GM21515 (cell line): ENCODE measurements around the gene SLC14A1.

ENCODE experiments used
- ATAC-seq: cut with Tn5 transposase; IDR thresholded peaks from one replicate; pipeline ENCODE4 v1.9.1; 2021; ENCODE audit not compliant: unreplicated experiment

The SLC14A1 gene

DNA sequence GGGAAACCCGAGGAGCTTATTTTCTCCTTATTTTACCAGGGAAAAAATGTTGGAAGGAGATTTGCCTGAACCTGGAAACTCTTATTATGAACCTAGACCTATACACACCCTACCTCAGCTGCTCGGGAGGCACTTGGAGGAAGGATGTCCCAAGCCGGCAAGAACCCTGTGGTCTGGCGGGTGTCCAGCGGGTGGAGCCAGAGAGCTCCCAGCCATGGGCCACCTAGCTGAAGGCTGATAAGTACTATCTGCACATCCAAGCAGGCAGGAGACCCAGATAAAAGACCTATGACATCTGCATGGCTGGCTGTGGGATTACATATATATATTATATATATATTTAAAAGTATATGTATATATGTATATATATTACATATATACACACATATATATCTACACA lies 1.1 kb upstream of the SLC14A1 start:
- peak; percentile 95 for ATAC-seq

DNA sequence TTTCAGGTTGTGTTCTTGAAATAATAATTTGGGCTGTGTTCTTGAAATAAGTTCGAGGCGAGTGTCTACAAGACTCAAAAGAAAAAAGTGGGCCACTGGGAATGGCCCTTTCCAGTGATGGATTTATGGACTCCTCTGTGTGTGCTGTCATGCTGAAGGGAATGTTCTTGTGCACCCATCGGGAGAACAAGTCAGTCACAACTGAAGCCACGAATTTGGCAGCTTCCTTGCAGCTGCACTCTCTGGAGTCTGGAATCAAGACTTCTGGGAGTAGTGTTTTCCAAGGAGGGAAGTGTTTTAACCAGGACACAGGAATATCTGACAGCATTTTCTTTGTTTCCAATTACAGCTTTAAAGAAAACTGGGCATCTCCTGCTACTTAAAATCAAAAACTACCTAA lies 620 bp downstream of the SLC14A1 start:
- ATAC-seq: no peak

DNA sequence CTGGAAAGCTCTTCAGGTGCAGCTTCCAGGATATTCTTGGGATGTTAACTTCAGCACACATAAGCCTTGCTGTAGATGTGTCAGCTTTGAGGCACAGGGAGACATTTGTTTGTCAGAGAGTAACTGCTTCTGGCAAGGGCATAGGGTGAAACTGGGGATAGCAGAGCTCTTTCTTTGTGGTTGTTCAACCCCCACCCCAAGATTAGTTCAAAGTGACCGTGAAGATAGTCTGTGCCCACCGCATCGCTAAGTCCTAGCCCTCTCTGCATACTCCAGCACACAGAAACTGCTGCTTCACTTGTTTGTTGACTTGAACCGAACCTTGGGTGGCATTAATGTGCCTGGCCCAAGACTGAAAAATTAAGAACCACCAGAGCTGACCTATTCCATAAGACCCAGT lies 1.4 kb downstream of the SLC14A1 start:
- no peak for ATAC-seq

DNA sequence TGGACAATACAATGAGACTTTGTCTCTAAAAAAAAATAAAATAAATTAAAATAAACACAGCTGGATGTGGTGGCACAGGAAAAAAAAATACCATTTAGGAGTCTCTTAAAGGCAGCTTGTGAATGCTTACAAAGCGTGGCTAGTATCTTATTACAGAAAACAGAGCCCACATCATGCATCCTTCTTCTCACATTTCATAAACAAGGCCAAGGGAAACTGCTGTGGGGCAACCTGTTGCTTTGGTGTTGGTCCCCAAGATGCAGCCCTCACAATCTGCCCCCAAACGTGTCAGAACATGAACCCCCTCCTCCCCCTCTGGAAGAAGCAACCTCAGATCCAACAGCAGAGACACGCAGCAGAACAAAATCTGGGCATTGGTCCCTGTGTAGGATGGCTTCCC lies 2.6 kb downstream of the SLC14A1 start:
- no peak for ATAC-seq

DNA sequence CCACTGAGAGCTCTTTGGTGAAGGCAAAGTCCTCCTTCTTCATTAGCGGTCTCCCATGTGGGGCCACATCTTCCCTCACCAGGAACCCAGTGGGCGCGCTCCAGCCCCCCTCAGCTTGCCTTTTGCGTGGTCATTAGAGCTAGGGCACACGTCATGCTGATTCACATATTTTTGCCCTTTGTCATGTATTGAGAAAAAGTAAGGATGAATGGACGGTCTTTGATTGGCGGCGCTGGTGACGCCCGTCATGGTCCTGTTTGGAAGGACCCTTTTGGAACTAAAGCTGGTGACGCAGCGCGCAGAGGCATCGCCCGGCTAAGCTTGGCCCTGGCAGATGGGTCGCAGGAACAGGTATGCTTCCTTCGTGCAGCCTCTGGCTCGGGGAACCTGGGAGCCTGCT lies 3.1 kb downstream of the SLC14A1 start:
- ATAC-seq: no peak

DNA sequence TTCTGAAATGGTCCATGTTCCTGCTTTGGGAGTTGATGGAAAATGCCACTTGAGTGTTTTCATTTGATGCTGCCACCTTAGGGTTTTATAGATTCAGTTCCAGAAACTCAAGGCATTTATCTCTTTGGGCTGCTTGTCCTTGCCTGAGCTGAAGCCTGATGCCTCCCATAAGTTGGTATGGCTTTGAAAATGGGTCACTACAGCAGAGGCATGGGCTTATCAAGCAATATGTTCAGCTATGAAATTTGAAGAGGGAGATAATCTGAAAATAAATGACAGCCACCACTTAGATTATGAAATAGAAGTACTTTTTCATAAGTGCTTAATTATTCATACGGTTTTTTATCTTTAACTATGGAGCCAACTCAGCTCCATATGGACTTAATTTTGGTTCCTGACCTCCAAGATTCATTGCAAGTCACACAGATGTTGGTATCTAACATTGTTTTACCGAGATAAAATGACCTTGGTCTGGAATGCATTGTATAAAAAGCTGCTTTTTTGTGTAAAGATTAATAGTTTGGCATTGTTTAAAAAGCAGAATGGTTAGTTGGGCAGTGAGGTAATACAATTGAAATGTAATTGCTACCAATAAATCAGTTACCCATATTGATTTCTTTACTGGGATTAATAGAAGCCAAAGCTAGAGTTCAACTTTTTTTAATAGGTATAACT lies 4.5 kb downstream of the SLC14A1 start:
- ATAC-seq: no peak

DNA sequence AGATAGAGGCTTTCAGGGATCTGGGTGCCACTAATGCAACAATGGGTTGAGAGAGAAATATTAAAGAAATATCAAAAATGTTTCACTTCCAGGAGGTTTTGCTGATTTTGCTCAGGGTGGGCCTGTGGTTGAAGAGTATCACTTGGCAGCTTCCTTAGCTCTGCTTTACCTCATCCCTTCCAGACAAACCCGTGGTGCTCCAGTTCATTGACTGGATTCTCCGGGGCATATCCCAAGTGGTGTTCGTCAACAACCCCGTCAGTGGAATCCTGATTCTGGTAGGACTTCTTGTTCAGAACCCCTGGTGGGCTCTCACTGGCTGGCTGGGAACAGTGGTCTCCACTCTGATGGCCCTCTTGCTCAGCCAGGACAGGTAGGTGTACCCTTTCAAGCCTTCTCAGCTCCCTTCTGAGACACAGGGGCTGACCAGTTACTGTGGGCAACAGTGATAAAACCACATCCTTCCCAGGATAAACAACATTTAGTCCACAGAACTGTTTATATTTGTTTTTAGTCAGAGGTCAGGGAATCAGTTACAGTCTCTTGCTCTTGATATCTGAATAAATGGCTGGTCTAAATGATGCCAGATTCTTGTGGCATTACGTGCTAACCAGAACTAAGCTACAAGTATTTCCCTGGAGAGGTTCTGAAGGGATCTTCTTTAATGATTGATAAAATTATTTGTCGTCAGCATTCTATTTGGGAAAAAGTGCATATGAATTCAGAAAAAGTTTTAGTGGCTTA lies 7.0 kb downstream of the SLC14A1 start:
- ATAC-seq: no peak

DNA sequence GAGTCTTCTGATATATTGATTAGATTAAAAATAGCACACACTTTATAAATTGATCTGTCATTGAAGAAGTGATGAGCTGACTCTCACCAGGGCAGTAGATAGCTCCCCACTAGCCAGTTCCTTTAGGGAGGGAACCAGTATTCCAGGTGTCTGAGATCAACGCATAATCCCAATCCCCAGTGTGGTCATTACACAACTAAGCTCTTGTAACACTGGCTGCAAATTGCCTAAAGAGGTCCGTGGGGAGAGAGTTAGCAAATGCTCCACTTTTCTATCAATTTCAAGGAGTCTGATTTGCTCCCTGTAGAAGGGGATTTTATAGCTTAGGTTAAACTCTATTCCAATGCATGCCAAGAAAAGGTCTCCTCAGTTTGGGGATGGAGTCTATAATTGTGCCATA lies 7.7 kb downstream of the SLC14A1 start:
- no peak for ATAC-seq

DNA sequence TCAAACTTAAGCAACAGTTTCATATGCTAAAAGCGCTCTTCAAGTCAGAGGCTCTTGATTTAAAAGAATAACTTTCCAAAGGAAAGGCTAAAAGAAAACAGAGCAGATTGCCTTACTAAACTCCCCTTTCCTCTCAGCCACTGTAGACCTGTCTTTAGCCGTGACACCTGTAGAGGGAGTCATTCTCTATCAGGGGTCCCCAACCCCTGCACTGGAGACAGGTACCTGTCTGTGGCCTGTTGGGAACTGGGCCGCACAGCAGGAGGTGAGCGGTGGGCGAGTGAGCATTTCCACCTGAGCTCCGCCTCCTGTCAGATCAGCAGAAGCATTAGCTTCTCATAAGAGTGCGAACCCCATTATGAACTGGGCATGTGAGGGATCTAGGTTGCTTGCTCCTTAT lies 9.6 kb downstream of the SLC14A1 start:
- no peak for ATAC-seq

DNA sequence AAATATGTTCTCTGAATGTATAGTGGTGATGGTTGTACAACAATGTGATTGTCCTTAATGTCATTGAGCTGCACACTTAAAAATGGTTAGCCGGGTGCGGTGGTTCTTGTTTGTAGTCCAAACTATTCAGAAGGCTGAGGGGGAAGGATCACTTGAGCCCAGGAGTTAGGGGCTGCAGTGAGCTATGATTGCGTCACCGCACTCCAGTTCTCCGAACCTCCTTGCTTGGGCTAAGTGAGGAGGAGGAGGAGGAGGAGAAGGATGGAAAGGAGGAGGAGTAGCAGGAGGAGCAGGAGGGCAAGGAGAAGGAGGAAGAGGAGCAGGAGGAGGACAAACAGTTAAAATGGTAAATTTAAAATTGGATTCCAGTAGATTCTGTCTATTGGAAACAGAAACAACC lies 10.5 kb downstream of the SLC14A1 start:
- no peak for ATAC-seq

DNA sequence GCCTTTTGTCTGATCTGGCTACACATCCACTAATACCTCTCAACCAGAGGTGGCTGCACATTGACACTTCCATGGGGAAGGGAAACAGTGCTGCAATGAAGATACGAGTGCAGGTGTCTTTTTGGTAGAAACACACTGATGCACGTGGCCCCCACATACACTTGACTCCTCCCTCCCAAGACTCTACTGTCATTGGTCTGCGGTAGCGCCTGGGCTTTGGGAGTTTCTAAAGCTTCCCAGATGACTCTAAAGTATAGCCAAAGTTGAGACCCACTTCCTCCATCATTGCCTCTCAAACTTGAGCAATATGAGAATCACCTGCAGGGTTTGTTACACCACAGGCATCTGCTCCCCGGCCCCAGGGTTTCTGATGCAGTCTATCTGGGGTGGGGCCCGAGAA lies 11.0 kb downstream of the SLC14A1 start:
- no peak for ATAC-seq

DNA sequence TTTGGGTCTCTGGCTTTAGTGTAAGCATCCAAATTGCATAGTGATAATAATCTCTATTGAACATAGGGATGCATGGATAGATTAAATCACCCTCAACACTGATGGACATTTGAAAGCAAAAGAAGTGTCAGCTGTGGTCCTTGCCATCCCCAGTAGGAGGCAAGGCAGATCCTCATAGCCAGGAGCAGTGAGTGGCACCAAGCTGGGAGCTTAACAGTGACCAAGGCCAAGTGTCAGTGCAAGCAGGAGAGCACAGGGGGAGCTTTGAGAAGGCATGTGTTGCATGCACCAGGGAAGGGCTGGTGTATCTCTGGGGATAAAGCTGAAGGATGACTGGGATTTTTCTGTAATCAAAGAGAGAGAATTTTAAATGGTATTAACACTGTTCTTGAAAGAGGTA lies 14.7 kb downstream of the SLC14A1 start:
- no peak for ATAC-seq

DNA sequence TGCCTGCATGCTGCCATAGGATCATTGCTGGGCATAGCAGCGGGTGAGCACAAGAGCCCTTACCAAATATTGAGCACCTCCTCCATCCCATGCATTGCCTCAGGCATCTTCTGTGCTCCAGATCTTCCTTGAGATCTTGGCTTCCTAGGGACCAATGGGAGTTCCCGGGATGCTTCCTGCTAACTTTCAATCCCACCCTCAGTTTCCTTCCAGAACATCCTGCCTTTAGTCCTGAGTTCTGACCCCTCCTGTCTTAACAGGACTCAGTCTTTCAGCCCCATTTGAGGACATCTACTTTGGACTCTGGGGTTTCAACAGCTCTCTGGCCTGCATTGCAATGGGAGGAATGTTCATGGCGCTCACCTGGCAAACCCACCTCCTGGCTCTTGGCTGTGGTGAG lies 15.3 kb downstream of the SLC14A1 start:
- no peak for ATAC-seq

DNA sequence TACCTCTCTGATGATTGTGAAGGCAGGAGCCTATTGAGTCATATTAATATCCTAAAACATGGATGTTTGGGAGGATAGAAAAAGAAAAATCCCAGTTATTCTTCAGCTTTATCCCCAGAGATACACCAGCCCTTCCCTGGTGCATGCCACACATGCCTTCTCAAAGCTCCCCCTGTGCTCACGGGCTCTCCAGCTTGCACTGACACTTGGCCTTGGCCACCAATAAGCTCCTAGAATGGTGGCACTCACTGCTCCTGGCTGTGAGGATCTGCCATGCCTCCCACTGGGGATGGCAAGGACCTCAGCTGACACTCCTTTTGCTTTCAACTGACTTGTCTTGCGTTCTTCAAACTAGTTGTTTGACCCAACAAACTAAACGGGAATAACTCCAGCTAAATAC lies 15.9 kb downstream of the SLC14A1 start:
- ATAC-seq: no peak

DNA sequence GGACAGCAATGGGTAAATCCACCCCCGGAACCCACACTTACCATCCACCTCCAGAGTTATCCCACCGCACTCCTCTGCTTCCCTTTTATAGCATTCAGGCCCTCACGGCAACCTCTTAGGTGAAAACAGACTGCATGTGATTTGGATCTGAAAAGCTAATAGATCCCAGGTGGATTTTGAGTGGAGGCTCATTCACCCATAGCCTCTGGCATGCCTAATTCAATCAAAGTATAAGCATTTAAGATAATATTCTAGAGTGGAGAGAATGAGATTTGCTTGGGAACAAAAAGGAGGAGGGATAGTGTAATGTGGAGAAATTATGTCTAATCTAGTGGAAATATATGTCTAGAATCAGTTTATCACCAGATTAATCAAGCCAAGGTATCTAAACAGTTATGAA lies 17.1 kb downstream of the SLC14A1 start:
- no peak for ATAC-seq

DNA sequence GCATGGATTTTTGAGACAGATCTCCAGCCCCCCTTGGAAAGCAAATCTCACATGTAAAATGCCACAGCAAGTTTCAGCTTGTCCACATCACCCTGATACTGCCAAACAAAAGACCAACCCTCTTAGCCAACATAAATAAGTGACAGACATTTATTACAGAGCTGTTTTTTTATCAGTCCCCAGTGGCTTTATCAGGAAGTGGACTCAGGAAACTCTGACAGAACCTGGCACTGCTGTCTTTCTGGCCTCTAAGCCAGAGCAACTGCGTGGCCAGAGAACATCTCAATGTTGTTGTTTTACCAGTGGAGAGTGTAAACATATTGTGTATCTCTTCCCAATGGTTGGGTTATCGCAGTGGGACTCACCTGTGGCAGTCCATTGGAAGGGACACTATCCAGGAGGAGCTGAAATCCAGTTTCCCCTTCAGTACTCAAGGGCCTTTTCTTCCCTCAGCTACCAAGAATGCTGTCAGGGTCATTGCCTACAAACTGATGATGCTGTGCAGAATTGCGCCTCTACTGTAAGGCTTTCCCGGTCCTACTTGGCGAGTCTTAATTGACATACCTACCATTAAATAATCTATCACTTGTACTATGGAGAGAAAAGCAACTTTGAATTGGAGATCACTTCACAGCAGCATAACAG lies 22.0 kb downstream of the SLC14A1 start:
- ATAC-seq: no peak

DNA sequence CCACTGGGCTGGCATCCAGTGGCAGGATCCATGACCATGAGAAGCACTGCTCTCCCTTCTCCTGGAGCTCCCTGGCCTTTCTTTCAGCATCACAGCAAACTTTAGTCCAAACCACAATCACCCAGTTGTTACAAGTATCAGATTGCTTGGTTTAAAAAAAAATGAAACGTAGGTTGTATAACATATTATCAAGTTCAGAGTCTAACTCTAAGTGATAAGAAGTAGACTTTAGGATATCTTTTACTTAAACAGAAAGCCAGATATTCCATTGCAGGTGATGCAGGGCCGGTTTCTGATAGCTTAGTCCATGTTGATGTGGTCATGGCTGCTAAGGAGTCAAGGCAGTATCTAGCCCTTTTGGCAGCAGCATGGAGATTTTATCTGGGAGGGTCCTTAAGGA lies 24.5 kb downstream of the SLC14A1 start:
- ATAC-seq: no peak

DNA sequence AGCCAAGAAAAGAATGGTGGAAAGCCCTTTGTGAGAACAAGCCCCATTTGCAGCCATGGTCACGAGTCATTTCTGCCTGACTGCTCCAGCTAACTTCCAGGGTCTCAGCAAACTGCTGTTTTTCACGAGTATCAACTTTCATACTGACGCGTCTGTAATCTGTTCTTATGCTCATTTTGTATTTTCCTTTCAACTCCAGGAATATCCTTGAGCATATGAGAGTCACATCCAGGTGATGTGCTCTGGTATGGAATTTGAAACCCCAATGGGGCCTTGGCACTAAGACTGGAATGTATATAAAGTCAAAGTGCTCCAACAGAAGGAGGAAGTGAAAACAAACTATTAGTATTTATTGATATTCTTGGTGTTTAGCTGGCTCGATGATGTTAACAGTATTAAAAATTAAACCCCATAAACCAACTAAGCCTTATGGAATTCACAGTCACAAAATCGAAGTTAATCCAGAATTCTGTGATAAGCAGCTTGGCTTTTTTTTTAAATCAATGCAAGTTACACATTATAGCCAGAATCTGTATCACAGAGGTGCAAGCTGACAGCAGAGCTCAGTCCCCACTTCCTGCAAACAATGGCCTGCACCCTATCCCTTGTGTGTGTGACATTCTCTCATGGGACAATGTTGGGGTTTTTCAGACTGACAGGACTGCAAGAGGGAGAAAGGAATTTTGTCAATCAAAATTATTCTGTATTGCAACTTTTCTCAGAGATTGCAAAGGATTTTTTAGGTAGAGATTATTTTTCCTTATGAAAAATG lies 26.1 kb downstream of the SLC14A1 start:
- ATAC-seq: no peak

DNA sequence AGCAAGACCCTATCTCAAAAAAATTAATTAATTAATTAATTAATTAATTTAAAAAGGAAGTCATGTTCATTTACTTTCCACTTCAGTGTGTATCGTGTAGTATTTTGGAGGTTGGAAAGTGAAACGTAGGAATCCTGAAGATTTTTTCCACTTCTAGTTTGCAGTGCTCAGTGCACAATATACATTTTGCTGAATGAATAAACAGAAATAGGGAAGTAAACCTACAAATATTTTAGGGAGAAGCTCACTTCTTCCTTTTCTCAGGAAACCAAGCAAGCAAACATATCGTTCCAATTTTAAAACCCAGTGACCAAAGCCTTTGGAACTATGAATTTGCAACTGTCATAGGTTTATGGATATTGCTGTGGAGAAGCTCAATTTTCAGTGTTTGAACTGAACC lies 27.8 kb downstream of the SLC14A1 start:
- no peak for ATAC-seq

DNA sequence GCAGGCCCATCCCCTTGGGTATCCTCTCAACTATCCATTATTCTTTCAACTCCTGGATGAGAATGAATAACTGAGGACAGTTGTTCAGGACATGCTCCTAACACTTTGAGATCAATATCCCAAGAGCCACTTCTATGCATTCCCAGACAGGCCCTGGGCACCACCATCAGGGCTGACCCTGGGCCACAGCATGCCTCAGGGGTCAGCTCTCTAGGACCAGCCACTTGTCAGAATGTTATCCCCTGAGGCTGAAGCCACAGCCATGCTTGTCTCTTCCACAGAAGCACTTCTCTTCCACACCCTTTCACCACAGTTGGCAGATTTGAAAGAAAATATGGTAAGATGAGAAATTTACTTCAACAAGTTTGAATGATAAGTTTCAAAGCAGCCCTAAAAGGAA lies 28.7 kb downstream of the SLC14A1 start:
- ATAC-seq: no peak

DNA sequence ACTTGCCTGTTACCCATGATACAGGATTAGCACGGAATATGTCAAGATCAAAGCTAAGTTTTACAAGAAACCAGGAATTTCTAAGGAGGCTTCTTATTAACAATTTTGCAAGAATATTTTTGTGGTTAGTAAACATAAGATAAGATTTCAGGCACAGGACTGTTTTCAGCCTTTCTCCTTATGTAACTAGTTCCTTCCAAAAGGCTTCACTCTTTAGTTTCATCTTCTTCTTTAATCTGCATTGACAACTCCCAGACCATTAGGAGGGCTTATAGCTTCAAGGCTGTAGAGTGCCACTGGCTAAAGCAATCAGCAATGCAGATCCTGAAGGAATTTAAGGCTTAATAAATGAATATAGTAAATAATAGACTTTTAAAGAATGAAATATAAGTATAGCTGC lies 29.3 kb downstream of the SLC14A1 start:
- ATAC-seq: no peak

DNA sequence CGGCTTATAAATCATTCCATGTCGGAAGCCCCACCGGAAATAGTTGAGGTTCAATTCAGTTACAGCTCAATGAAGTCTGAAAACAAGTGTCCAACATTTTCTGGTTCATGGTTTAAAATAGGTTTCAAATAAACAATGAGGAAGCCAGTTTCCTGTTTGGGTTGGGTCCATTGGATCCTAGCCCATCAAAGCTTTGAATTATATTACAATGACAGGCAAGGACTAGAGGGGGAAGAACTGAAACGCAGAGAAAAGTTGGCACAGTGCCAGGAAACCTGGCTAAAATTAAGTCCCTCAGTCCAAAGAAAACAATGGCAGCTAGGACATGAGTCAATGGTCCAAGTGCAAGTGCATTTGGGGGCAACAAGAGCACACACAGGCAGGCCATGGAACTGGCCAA lies 32.0 kb downstream of the SLC14A1 start:
- no peak for ATAC-seq
